ENCODE results near the gene TCF4. TPM values are rescaled to one million over a fixed set of nuclear protein-coding genes. Genes with fewer than 3 reads are reported as not detected.

TCF4 gene
- 100 to 1,000 TPM; 136 to 200 (median 163) TPM for total RNA-seq
- polyA plus RNA-seq, result 10 to 100 TPM; 14.6 to 26.3 (median 20.0) TPM
- long read RNA-seq, donor 1, full-length matches to known transcripts, result 9 of 9 reads
- long read RNA-seq, donor 1, partial matches to known transcripts, result 0 of 9 reads
- long read RNA-seq, donor 1, other reads (novel, unspliced or antisense), result 0 of 9 reads
- long read RNA-seq, donor 2, full-length matches to known transcripts, result 5 of 5 reads
- long read RNA-seq, donor 2, partial matches to known transcripts, result 0 of 5 reads
- long read RNA-seq, donor 2, other reads (novel, unspliced or antisense), result 0 of 5 reads

- Histone ChIP-seq H3K36me3 (no peaks in the 10 kb centered on the region), H3K27ac (peak within 1 kb of the TSS; percentile 76 to 93 (median 90)), H3K4me3 (peak within 1 kb of the TSS; percentile 32 to 74 (median 52)), H3K4me1 (peaks cover 0 to 55% (median 33%) of the 10 kb centered on the region in 6 donors), H3K9me3 (no peaks in the 10 kb centered on the region), H3K27me3 (replicated peaks in 1 of 7) (peaks cover 0 to 25% (median 0%) of the 10 kb centered on the region in 7 donors)
- TF ChIP-seq, protein P1, sequence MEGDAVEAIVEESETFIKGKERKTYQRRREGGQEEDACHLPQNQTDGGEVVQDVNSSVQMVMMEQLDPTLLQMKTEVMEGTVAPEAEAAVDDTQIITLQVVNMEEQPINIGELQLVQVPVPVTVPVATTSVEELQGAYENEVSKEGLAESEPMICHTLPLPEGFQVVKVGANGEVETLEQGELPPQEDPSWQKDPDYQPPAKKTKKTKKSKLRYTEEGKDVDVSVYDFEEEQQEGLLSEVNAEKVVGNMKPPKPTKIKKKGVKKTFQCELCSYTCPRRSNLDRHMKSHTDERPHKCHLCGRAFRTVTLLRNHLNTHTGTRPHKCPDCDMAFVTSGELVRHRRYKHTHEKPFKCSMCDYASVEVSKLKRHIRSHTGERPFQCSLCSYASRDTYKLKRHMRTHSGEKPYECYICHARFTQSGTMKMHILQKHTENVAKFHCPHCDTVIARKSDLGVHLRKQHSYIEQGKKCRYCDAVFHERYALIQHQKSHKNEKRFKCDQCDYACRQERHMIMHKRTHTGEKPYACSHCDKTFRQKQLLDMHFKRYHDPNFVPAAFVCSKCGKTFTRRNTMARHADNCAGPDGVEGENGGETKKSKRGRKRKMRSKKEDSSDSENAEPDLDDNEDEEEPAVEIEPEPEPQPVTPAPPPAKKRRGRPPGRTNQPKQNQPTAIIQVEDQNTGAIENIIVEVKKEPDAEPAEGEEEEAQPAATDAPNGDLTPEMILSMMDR (IDR thresholded peaks at IDR 0.05 in 8 of 11, conservative IDR thresholded peaks at IDR 0.05 in 3 of 11), result no peak
- TF ChIP-seq POLR2AphosphoS5 (IDR thresholded peaks at IDR 0.05), result peak; percentile 13 to 78 (median 54)
- intact Hi-C loops (cut with DNase I; ENCODE audit: low total_unique reads), result loop anchor here (10.0 kb wide), 1 partner anchor 173 kb away; no protein-coding TSS in a partner anchor
- DNase-seq, result peak; percentile 89
- WGBS, 5 donors, result 1% methylated on average over 35 to 46 of the region's 46 CpGs
Observed at GRCh38 chr18:55588111-55588869, at the start of gene TCF4. Gene TCF4, minus strand, starts transcription at chr18:55588192. Its CDS starts 1,076 bp downstream, at chr18:55587116.

- no peaks in the 10 kb centered on the region for H3K27me3 ChIP-seq (replicated peaks in 1 of 7)
- no peak overlapping the region for H3K4me3 ChIP-seq
- no peaks in the 10 kb centered on the region for H3K4me1 ChIP-seq
- no peak overlapping the region for H3K27ac ChIP-seq
- DNase-seq, result no peak
- 87 to 94% (median 89%) methylated on average over 8 of the region's 8 CpGs for WGBS, 5 donors
- peaks cover 0 to 11% (median 1%) of the 10 kb centered on the region in 8 donors for H3K9me3 ChIP-seq
- TF ChIP-seq POLR2AphosphoS5 (IDR thresholded peaks at IDR 0.05) (no peak), POLR2A (IDR thresholded peaks at IDR 0.05) (no peak)
- TF ChIP-seq, protein P1 (IDR thresholded peaks at IDR 0.05 in 8 of 11, conservative IDR thresholded peaks at IDR 0.05 in 3 of 11), result no peak
- no peaks in the 10 kb centered on the region for H3K36me3 ChIP-seq
- intact Hi-C loops (cut with DNase I; ENCODE audit: low total_unique reads), result no loop called here
Observed at GRCh38 chr18:55637204-55637603, 49.2 kb upstream of the TCF4 start.

DNA sequence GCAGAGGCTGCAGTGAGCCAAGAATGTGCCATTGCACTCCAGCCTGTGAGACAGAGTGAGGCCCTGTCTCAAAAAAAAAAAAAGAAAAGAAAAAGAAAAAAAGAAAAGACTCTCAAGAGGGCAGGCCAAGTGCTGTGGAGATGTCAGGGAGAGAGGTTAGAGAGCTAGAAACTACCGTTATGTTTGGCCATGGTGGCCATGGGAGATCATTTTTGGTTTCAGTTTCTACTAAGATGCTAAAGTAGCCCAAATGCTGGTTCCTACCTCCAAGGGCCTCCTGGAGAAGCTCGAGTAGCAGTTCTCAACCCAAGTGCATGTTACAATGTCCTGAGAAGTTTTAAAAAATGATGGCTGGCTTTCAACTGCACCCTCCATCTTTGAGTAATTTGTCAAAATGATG, 47.4 kb upstream of the TCF4 start:
- WGBS, 5 donors, result 34 to 48% (median 40%) methylated on average over 2 of the region's 2 CpGs

More for the DNA sequence above, 47.4 kb upstream of the TCF4 start:
- Histone ChIP-seq H3K4me3 (no peak overlapping the region), H3K36me3 (no peaks in the 10 kb centered on the region), H3K9me3 (no peaks in the 10 kb centered on the region), H3K4me1 (no peaks in the 10 kb centered on the region), H3K27ac (no peak overlapping the region), H3K27me3 (replicated peaks in 1 of 7) (no peaks in the 10 kb centered on the region)
- intact Hi-C loops (cut with DNase I; ENCODE audit: low total_unique reads), result no loop called here
- no peak for DNase-seq
- TF ChIP-seq POLR2A (IDR thresholded peaks at IDR 0.05) (no peak), POLR2AphosphoS5 (IDR thresholded peaks at IDR 0.05) (no peak)
- TF ChIP-seq, protein P1 (IDR thresholded peaks at IDR 0.05 in 8 of 11, conservative IDR thresholded peaks at IDR 0.05 in 3 of 11), result no peak

All from spleen (tissue), 13 donors.